NB4 (cell line): ENCODE results near the gene NXN.

ENCODE experiments used
- MAX ChIP-seq: IDR thresholded peaks from 2 replicates; pipeline ENCODE4 v1.6.1; 2011; ENCODE audit warnings: low read depth, low read length
- MYC ChIP-seq: IDR thresholded peaks from 2 replicates; pipeline ENCODE4 v1.6.1; 2011; ENCODE audit warnings: low read depth, low read length
- POLR2A ChIP-seq: IDR thresholded peaks from 2 replicates; pipeline ENCODE4 v1.6.1; 2011; ENCODE audit warnings: mild to moderate bottlenecking; ENCODE audit not compliant: insufficient read length; ENCODE audit errors: extremely low read depth

GRCh38 chr17:778096-778495 is 201.5 kb downstream of the NXN start:
- TF ChIP-seq MYC (no peak), MAX (no peak), POLR2A (no peak)
